DMS153 (cell line): ENCODE measurements around the gene CABLES1.
A peak's percentile ranks its signal among the peaks of the same experiment; 100 is the strongest.
"Not testable (repeated sequence)": the region's sequence is repeated elsewhere in the genome, so short reads cannot be mapped to it uniquely, and the experiment has no call there.

Source experiments
- DNase-seq: peaks from one replicate; lab custom pipeline; 2025; lab: John Stamatoyannopoulos, UW

Gene CABLES1

DNA sequence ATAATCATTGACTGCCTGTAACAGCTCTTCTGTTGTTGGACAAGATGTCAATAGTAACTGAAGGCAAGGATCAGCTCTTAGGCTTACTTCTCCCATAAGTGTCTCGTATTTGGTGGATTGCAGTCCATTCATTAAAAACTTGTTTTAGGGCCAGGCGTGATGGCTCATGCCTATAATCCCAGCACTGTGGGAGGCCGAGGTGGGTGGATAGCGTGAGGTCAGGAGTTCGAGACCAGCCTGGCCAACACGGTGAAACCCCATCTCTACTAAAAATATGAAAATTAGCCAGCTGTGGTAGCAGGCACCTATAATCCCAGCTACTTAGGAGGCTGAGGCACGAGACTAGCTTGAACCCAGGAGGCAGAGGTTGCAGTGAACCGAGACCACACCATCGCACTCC is 26.1 kb upstream of the CABLES1 start:
- DNase-seq = not testable (repeated sequence)

DNA sequence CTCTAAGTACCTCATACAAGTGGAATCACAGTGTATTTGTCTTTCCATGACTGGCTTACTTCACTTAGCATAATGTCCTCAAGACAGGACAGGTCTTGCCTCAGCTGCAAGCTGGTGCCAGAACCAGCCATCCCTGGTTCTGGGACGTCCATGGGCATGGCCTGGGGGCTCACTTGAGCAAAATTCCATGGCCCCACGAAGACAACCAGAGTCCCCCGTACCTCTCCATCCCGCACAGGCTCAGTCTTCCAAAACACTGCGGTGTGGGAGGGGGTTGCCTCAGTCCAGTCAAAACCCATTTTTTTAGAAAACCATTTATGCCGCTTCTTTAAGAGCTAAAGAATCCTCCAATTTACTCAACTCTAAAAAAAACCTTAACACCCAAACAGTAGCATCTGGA is 21.7 kb upstream of the CABLES1 start:
- no peak for DNase-seq

DNA sequence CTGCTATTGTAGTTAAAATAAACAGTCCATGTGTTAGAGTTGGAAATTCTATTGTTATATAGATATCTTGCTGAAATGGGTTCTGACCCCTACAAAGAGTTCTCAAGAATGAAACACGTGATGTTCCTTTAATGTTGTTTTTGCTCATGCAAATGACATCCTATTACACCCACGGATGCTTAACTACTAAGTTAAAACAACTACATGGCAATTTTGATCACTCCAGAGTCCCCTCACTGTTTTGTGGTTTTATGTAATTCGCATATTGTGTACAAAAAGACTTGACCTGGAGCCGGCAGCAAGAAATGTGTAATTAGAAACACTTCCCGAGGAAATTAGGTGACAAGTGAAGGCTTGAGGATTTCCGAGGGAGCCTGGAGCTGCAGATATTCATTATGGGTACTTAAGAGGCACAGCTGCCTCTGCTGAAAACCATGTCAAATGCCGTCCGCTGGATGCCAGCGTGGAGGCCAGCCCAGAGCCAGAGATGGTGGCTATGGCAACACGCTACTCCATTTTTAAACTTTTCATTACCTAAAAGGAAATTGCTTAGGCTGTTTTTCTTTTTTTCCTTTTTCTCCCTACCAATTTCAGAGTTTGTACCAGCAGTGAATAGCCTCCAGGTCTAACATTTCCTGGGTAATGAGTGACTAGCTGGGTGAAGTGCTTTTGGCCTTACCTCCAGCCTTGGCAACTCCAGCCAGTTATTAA is 21.0 kb upstream of the CABLES1 start:
- no peak for DNase-seq

DNA sequence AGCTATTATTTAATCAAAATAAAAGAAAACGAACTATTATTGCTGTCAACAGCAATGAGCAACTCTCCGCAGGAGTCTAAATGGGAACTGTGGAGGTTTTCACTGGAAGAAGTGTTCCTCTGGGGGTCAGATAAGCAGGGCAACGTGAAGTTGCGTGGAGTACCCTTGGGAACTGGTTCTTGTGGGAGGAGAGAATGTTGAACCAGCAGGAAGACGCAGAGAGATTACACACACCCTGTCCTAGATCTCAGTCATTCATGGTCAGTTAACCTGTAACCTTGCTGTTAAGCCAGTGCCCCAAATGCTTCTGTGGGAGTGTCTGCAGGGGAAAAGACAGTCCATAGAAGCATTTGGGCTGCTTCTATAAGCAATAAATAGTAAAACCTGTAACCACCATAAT is 20.4 kb upstream of the CABLES1 start:
- DNase-seq = no peak

DNA sequence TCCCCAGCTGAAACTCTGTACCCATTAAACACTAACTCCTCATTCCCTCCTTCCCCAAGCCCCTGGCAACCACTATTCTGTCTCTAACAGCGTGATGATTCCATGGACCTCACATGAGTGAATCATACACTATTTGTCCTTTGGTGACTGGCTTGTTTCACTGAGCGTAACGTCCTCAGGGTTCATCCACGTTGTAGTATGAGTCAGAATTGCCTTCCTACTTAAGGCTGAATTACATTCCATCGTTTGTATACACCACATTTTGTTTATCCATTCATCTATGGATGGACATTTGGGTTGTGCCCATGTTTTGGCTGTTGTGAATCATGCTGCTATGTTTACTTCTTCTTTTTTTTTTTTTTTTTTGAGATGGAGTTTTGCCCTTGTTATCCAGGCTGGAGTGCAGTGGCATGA is 19.6 kb upstream of the CABLES1 start:
- no peak for DNase-seq

DNA sequence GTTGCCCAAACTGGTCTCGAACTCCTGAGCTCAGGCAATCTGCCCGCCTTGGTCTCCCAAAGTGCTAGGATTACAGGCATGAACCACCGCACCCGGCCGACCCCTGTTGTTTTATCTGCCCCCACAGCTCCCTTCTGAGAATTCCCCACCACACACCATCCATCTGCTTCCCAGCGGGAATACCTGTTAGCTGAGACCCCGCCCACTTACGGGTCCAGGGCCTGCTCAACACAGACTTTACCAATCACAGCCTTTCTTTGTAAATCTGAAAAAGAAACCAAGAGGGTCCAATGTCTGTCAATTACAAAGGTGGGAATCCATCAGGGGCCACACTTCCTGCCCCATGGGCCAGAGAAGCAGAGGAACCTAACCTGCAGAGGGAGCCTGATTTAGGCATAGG is 14.2 kb upstream of the CABLES1 start:
- no peak for DNase-seq

DNA sequence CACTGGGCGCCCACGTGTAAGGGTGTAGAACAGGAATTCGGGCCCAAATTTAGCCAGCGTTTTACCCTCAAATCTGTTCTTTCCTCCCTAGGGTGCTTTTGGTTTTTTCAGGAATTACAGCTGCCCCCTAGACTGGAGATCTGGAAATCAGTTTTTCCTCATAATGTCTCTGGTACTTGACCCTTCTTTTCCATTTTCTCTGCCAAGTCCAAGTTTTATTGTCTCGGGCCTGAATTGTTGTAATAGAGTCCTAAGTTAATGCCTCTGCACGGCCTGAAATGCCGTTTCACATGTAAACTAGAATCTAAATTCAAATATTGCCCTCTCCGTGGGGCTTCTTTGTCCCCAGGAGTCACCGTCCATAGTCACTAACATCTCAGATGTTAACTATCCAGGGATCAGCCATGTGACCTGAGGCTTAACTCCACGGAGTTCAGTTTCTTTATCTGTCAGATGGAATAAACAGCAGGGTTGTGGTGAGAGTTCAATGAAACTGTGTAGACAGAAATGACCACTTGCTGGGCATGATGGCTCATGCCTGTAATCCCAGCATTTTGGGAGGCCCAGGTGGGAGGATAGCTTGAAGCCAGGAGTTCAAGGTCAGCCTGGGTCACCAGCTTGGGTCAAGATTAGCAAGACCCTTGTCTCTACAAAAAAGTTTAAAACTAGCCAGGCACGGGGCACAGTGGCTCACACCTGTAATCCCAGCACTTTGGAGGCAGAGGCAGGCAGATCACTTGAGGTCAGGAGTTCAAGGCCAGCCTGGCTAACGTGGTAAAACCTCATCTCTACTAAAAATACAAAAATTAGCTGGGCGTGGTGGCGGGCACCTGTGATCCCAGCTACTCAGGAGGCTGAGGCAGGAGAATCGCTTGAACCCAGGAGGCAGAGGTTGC is 12.7 kb upstream of the CABLES1 start:
- no peak for DNase-seq

DNA sequence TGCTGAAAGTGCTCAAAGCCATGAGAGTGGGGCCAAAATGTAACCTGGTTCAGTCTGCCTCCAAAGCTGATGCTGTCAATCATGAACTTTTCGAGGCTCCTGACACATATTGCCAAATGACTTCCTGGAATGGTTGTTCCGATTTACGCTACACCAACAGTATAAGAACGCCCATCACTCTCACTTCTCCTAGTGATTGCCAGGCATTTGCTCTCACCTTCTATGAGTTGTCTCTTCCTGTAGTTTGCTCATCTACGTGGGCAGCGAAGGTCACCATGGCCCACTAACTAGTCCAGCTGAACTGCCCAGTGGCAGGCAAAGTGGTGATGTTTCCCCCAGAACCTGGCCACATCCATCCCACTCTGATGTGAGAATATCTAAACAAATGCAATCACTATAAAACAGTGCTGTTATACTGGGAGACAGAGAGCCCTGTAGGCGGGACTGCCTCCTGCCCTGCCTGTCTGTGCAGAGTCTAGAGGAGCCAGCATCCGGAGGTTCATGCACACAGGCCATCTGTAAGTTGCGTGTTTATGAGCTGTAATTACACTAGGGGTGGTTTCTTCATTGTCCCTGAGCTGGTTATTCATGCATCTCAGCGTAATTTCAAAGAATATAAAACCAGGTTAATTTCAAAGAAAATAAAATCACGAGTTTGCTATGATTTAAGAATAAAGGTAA is 8.8 kb upstream of the CABLES1 start:
- no peak for DNase-seq

DNA sequence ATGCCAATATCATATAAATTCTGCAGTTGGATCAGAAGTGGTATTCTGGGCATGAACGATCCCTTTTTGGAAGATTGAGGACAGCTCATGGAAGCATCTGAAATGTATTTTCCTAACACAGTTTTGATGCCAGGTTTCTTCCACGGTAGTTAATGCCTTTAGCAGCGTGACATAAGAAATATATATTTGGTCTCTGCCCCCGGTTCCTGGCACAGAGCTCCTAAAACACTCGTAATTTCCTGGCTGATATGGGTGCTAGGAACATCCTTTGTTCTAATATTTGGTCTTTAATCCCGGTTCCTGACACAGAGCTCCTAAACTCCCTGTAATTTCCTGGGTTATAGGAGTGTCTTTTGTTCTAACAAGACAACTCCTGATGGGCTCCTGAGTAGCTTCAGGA is 8.2 kb upstream of the CABLES1 start:
- no peak for DNase-seq

DNA sequence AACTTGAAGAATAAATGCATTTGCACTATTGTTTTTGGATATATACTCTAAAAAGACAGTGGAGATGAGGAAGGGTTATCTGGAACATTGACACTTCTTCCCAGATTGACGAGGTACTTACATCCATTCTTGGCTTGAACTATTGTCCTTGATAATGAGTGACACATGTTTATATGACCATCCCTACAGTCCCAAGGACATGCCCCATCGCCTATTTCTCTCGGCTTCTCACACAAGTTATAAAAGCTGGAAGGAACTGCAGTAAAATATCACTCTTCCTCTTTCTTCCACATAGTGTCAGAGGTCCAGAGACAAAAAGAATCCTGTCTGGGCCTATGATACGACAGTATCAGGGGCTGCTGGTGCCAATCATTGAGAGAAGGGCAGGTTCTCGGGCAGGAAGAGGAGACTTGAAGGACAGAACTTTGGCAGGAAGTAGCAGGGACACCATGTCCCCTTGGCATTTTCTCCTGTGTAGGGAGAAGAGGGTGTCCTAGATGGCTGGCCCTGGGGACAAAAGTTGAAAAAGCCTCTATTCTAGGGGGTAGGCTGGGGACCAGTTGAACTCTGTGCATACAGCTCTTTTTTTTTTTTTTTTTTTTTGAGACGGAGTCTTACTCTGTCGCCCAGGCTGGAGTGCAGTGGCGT is 5.8 kb upstream of the CABLES1 start:
- no peak for DNase-seq

DNA sequence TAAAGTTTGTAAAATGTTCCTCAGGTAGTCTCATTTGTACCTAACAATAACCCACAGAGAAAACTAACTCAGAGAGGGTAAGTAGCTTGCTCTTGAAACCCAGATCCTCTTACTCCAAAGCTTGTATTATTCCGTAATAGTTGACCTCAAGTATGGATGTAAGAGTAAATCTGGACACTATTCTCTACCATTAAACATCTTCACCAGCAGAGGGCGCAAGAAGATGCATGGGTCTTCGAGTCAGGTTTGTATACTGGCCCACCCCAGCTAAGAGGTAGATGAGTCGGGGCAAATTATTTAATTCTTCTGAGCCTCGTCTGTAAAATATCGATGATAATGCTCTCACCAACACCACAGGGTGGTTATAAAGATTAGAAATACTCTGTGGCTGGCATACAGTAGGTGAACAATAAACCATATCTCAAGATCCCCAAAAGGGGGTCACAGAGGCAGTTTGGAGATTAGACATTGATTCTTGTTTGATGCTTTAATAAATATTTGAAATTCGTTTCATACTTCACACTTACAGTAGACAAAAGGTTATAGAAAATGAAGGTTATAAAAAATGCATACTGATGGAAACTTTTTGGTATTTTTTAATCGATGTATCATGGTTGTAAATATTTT is 3.5 kb upstream of the CABLES1 start:
- DNase-seq = peak; percentile 10

DNA sequence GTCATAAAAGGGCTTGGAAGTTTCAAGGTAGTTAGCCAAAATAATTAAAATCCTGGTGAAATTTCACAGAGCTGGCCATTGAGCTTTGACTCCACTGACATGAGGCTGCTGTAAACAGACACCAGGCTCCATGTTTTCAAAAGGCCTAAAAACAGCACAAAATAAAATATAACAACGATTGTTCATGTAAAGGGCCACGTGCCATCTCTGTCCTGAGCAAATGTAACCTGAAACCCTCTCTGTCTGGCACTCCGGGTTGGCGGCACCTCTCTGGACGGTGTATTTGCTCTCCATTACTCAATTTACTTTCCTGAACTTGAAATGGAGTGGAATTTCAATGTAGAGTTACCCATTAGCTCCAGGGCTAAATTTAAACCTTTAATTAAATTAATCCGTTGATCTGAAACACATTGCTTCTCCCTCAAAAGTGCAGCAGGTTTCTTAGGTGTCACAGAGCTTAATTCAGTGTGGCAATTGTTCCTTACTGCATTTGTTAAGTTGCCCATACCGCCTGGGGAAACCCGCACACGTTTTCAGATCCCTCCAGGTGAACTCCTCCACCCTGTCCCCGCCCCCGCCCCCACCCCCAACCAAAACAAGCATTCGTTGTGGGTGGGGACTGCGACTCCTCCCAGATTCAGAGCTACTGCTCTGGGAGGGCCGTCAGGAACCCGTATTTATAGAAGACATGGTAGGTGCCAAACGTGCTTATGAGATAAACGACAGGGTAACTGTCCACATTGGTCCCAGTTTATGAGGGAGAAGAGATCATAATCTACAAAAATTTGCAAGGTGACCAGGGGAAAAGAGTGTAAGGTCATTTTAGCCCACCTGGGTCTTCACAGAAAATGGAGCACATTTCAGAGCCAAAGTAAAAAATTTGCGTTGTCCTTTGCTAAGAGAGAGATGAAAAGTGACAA is 1.2 kb upstream of the CABLES1 start:
- DNase-seq = peak; percentile 85

DNA sequence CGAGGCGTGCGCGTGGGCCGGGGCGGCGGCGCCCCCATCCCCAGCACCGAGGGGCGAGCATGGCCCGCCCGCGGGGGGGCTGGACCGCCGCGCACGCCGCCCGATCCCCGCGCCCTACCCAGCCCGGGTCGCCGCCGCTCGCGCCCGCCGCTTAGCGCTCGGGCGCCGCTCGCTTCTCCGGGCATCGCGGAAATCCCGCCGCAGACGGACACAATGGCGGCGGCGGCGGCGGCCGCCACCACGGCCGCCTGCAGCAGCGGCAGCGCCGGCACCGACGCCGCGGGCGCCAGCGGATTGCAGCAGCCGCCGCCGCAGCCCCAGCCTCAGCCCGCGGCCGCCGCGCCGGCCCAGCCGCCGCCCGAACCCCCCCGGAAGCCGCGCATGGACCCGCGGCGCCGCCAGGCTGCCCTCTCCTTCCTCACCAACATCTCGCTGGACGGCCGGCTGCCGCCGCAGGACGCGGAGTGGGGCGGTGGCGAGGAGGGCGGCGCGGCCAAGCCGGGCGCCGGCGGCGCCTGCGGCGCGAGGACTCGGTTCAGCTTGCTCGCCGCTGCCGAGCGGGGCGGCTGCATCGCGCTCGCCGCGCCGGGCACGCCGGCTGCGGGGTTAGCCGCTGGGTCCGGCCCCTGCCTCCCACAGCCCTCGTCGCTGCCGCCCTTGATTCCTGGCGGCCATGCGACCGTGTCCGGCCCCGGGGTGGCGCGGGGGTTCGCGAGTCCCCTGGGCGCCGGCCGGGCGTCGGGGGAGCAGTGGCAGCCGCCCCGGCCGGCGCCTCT is 453 bp downstream of the CABLES1 start:
- no peak for DNase-seq

DNA sequence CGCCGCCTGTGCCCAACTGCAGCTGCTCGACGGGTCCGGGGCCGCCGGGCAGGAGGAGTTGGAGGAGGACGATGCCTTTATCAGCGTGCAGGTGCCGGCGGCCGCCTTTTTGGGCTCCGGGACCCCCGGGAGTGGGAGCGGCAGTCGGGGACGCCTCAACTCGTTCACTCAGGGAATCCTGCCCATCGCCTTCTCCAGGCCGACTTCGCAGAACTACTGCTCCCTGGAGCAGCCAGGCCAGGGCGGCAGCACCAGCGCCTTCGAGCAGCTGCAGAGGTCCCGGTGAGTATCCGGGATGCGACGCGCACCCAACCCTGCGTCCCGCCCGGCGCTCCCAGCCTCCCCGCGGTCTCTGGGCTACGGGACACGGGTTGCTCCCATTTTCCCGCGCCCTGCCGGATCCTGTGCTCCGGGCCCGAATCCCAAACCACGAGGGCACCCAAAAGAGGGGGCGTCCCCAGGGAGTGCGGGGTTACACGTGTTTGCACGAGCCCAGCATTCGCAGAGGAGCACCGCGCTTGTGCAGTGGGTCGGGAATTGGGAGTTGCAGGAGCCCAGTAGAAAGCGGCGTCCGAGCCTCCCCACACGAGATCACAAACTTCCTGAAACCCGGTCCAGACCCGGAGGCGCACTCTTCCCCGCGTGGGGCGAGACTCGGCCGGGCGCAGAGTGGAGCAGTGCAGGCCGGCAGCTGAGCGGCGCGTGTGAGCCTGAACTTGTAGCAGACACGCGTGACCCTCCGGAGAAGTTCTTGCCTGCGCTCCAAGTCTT is 1.2 kb downstream of the CABLES1 start:
- no peak for DNase-seq

DNA sequence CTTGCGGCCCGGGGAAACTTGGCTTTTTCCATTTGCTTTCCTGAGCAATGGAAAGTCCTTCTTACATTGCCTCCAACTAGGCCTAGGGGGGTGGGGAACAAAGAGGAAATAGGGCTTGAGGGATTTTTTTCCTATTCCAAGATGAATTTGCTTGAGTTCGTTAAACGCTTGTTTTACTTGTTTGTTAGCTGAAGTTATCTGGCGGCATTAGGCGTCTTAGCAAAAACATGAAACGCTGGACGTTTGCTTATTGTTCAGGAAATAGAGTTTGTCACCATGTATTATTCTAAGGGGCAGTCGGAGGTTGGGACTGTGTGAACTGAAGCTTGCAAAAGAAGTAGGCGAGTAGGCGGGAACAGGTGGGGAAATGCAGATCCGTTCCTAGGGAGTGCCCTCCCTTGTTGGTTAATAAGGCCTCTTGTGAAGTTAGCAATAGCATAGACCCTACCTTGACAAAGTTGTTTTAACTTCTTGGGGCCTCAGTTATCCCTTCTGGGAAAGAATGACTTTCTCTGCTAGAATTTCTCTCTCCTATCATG is 1.9 kb downstream of the CABLES1 start:
- no peak for DNase-seq

DNA sequence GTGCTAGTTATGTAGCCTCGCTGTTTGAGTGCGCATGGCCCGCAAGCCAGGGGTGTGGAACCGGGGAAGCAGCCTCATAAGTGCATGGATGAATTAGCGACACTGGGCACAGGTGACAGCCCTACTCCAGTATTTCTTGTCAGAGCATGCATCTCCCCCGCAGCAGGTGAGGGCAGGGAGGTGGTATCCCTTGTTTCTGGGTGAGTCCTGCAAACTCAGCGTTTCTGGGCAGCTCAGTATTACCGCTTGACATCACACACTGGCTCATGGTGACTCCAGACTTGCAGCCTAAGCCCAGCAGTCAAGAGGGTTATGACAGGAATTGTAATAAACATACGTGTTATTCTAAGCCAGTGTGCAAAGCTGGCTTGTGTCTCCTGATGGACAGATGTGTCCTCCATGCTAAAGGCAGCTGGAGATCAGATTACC is 2.5 kb downstream of the CABLES1 start:
- DNase-seq = peak; percentile 50

DNA sequence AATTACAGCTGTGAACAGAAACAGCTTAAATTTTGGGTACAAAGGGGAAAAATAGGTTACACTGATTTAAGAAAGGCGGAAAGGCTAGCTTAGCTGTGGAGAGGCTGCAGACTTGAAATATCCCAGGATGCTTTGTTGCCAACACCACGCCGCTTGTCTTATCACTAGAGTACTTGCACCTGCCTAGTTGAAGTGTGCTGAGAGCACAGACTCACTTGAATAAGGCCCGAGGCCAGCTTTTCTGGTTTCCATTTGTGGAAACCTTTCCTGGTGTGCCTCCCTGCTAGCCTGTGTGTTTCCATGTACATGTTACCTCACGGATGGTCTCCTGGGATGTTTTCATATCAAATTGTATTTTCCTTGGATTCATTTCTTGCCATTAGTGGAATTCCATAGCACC is 3.2 kb downstream of the CABLES1 start:
- DNase-seq = peak; percentile 70

DNA sequence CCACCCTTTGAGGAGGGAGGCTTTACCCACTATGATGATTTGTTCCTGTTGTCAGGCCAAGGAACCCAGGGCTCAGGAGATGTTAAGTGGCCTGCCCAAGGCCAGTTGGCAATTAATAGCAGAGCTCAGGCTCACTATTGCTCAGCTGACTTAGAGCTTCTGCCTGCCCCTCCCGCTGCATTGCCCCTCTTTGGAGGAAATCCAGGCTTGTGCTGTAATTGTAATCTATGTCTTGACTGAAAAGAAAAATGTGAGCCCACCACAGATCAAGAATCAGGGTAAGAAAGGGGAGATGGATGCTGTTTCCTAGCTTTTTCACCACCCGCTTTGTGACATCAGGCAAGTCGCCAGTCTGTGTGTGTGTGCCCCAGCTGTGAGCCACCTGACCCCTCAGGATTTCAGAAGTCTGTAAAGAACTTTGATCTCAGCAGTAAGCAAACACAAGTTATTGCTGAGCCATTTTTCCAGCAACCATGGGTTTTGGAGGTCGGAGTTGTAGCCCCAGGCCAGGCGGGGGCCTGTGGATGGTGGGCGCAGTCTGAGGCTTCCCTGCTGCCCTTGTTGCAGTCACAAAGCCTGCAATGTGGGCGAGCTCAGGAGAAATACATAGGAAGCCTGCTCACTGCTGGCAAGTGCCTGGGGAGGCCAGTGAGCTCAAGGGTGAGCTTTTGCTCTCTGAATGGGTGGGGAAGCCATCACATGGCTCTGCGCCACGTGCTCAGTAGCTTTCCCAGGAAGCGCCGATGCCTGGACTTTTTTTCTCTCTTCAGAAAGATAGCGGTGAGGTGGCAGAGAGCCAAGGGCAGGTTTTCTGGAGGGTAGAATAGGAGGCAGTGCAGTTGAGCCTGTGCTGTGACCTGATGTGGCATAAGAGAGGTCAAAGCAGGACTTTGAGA is 6.1 kb downstream of the CABLES1 start:
- peak; percentile 39 for DNase-seq
